Progenitor cell of endocrine pancreas (in vitro differentiated cells): ENCODE measurements around the gene ASH1L. TPM values are rescaled to one million over a fixed set of nuclear protein-coding genes. Genes with fewer than 3 reads are reported as not detected.
"Not testable (repeated sequence)": the region's sequence is repeated elsewhere in the genome, so short reads cannot be mapped to it uniquely, and the experiment has no call there.

Source experiments
- DNase-seq: peaks from one replicate; pipeline ENCODE4 v3.0.0; 2021; ENCODE audit warnings: low spot score; ENCODE audit not compliant: unreplicated experiment
- H3K27ac Mint-ChIP-seq: 2 replicates; pipeline ENCODE4 v1.8.0; 2021; ENCODE audit warnings: mild to moderate bottlenecking, moderate library complexity, mixed read lengths
- H3K27me3 Mint-ChIP-seq: 2 replicates; pipeline ENCODE4 v1.8.0; 2021; ENCODE audit warnings: mixed read lengths
- H3K36me3 Mint-ChIP-seq: 2 replicates; pipeline ENCODE4 v1.8.0; 2022; ENCODE audit warnings: mixed read lengths; ENCODE audit not compliant: insufficient read depth
- H3K4me1 Mint-ChIP-seq: 2 replicates; pipeline ENCODE4 v1.8.0; 2021; ENCODE audit warnings: low read depth, mixed read lengths
- H3K4me3 Mint-ChIP-seq: 2 replicates; pipeline ENCODE4 v1.8.0; 2021; ENCODE audit warnings: low read depth, mild to moderate bottlenecking, moderate library complexity, mixed read lengths
- H3K9me3 Mint-ChIP-seq: 2 replicates; pipeline ENCODE4 v1.8.0; 2021; ENCODE audit warnings: low read depth, mixed read lengths
- total RNA-seq: library from RNA; stranded (reverse); gene quantifications from 2 replicates; pipeline ENCODE4 v1.2.1, GENCODE V29; 2021
- TF ChIP-seq, protein P1 (sequence below): fragments of 200-600 bp; sonication (generic); IDR thresholded peaks from one replicate; pipeline ENCODE4 v1.5.0; 2021; ENCODE audit warnings: antibody characterized with exemption, mild to moderate bottlenecking; ENCODE audit not compliant: unreplicated experiment

ASH1L gene
- total RNA-seq, 1 donor from 2014 or later, result 51.3 TPM

DNA sequence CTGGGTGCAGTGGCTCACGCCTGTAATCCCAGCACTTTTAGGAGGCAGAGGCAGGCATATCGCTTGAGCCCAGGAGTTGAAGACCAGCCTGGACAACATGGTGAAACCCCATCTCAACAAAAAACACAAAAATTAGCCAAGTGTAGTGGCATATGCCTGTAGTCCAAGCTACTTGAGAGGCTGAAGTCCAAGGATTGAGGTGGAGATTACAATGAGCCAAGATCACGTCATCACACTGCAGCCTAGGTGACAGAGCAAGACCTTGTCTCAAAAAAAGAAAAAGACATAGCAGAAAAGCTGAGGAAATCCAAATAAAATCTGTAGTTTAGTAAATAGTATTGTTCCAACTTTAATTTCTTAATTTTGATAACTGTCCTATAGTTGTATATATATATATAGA lies 11.5 kb upstream of the ASH1L start:
- no peak for DNase-seq
- Mint-ChIP-seq H3K27ac (peak overlapping the region; percentile 59), H3K4me1 (no peaks in the 10 kb centered on the region), H3K9me3 (no peaks in the 10 kb centered on the region), H3K36me3 (peaks cover 2% of the 10 kb centered on the region), H3K4me3 (no peak overlapping the region), H3K27me3 (no peaks in the 10 kb centered on the region)
- TF ChIP-seq, protein P1, sequence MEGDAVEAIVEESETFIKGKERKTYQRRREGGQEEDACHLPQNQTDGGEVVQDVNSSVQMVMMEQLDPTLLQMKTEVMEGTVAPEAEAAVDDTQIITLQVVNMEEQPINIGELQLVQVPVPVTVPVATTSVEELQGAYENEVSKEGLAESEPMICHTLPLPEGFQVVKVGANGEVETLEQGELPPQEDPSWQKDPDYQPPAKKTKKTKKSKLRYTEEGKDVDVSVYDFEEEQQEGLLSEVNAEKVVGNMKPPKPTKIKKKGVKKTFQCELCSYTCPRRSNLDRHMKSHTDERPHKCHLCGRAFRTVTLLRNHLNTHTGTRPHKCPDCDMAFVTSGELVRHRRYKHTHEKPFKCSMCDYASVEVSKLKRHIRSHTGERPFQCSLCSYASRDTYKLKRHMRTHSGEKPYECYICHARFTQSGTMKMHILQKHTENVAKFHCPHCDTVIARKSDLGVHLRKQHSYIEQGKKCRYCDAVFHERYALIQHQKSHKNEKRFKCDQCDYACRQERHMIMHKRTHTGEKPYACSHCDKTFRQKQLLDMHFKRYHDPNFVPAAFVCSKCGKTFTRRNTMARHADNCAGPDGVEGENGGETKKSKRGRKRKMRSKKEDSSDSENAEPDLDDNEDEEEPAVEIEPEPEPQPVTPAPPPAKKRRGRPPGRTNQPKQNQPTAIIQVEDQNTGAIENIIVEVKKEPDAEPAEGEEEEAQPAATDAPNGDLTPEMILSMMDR, result no peak

DNA sequence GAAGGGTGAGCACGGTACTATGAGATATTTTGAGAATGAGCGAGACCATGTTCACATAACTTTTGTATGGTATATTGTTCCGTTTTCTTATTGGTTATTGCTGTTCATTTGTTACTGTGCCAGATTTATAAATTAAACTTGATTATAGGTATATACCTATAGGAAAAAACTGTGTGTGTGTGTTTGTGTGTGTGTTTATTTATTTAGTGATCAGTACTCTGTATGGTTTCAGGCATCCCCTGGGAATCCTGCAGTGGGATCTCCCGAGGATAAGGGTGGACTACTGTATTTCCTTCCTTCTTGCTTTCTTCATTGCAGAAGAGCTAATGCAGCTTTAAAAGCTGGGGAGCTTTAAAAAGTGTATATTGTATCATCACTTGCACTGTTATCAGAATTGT lies 8.0 kb upstream of the ASH1L start:
- Mint-ChIP-seq H3K4me1 (no peaks in the 10 kb centered on the region), H3K27me3 (no peaks in the 10 kb centered on the region), H3K4me3 (no peak overlapping the region), H3K9me3 (no peaks in the 10 kb centered on the region), H3K27ac (no peak overlapping the region), H3K36me3 (peaks cover 4% of the 10 kb centered on the region)
- TF ChIP-seq, protein P1, result no peak
- no peak for DNase-seq

DNA sequence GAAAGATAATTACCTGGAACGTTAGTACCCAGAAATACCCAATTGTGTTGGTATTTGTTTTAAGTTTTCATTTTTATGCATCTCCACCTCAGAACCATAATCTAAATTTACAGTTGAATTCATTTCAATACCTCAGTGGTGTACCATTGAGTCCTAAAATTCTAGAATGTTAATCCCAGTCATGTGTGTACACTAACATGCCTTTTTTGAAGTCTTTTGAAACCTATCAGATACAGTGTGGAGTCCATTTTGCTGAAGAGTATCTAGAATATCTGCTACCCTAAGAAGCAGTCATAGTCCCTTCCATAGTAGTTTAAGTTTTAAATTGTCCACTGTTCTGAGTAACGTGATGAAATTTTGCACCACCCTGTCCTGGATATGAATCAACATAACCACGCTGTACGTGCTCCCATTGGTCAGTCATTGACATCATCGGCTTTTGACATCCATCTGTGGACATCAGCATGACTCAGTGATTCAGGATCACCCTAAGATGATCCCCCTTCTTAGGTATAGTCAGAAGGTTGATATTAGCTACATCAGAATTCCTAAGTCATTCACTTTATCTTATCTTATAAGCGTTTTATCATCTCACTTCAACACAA lies 7.5 kb upstream of the ASH1L start:
- Mint-ChIP-seq H3K36me3 (peaks cover 4% of the 10 kb centered on the region), H3K27ac (no peak overlapping the region), H3K9me3 (no peaks in the 10 kb centered on the region), H3K4me1 (no peaks in the 10 kb centered on the region), H3K27me3 (no peaks in the 10 kb centered on the region), H3K4me3 (no peak overlapping the region)
- no peak for DNase-seq
- TF ChIP-seq, protein P1, result no peak

DNA sequence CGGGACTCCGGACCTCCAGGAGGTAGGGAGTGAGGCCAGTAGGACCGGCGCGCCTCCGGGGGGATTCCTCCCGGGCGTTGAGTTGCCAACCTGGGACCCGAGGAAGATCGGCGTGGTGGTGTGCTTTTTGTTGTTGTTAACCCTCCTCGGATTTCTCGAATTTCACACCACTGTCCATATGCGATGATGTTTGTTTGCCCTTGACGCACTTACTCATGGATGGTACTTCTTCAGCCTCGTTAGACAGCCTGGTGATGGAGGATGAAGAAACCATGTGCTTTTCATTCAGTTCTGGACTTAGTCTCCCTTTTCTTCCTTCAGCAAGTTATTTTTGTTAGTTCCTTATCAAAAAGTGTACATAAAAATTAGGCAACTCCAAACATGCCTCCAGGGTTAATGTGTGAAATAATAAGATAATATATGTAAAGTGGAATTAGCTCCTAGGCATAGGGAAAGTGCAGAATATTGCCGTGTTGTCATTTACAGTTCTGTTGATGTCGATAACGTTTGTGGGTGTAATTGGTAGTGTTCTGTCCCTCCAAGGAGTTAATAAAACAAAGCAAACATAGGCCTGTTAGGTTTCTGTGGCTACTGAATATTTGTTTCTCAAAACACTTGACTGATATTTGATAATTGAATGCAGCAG lies 897 bp upstream of the ASH1L start:
- Mint-ChIP-seq H3K4me1 (peaks cover 24% of the 10 kb centered on the region), H3K27ac (peak overlapping the region; percentile 98), H3K4me3 (peak overlapping the region; percentile 93)
- DNase-seq, H3K27me3 Mint-ChIP-seq, H3K9me3 Mint-ChIP-seq, H3K36me3 Mint-ChIP-seq: not testable (repeated sequence)

DNA sequence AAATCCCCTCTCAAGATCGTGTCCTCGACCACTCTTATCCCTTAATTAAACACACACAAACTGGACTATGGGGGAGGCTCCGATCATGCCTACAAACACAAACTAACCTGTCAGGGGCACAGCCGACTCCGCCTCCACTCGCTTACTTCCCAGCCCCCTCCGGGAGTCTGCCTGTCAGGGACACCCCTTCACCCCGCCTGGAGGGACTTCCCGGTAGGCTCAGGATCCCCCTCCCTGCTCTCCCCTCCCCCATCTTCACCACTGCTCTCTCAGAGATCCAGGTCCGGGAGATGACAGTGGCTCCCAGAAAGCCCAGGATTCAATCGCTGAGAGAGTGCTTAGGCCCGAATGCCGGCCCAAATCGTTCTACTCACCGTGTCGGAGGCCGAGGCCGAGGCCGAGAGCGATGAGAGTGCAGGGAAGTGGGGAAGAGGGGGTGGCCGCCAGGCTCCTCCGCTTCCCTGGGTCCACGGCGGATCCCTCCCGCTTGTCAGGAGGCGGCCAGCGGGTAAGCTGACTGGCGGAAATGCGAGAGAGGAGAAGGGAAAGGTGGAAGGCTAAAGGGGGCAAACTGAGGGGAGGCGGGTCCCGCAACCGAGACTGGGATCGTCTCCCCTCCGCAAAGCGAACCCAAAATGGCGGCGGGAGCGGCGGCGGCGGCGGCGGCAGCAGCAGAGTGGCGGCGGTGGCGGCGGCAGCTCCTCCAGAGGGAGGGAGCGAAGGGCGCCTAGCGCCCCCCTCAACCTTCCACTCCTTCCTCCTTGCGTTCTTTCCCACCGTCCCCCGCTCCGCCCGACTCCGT lies 623 bp downstream of the ASH1L start:
- DNase-seq, result peak; percentile 43
- H3K9me3 Mint-ChIP-seq, H3K27me3 Mint-ChIP-seq, H3K36me3 Mint-ChIP-seq: not testable (repeated sequence)
- peak overlapping the region; percentile 98 for H3K27ac Mint-ChIP-seq
- H3K4me3 Mint-ChIP-seq, result peak overlapping the region; percentile 93
- H3K4me1 Mint-ChIP-seq, result peaks cover 24% of the 10 kb centered on the region

DNA sequence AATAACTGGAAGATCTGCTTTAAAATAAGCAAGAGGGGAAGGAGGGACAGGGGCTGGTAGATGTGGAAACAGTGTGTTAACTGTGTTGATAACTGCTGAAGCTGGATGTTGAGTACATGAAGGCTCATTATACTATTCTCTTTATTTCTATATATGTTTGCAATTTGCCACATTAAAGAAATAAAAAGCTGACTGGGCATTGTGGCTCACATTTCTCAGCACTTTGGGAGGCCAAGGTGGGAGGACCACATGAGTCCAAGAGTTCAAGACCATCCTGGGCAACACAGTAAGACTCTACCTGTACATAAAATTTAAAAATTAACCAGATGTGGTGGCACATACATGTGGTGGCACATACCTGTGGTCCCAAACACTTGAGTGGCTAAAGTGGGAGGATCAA lies 6.7 kb downstream of the ASH1L start:
- Mint-ChIP-seq H3K4me1 (peaks cover 13% of the 10 kb centered on the region), H3K27ac (no peak overlapping the region), H3K36me3 (peaks cover 12% of the 10 kb centered on the region), H3K27me3 (no peaks in the 10 kb centered on the region), H3K9me3 (no peaks in the 10 kb centered on the region), H3K4me3 (no peak overlapping the region)
- TF ChIP-seq, protein P1, result no peak
- DNase-seq, result no peak
